Measurements from ENCODE around the gene FKBP1A. TPM values are rescaled to one million over a fixed set of nuclear protein-coding genes. Genes with fewer than 3 reads are reported as not detected.
A peak's percentile ranks its signal among the peaks of the same experiment; 100 is the strongest.

The FKBP1A gene
- total RNA-seq, 2 donors from 2014 or later: 103 to 161 TPM

GRCh38 chr20:1423625-1424106 lies 30.8 kb upstream of the FKBP1A start:
- Histone ChIP-seq H3K27ac (no peak overlapping the region), H3K4me1 (replicated peaks) (no peaks in the 10 kb centered on the region), H3K27me3 (replicated peaks; ENCODE audit: insufficient read depth) (no peaks in the 10 kb centered on the region), H3K36me3 (no peaks in the 10 kb centered on the region), H3K4me3 (no peak overlapping the region), H3K9me3 (no peaks in the 10 kb centered on the region)
- whole genome bisulfite sequencing: 33% methylated on average over 7 of the region's 7 CpGs
- DNase-seq (ENCODE audit: low spot score): peak; percentile 14
- intact Hi-C loops (cut with DNase I): no loop called here
- TF ChIP-seq POLR2A (IDR thresholded peaks at IDR 0.05) (no peak), CTCF (IDR thresholded peaks at IDR 0.05) (no peak), POLR2AphosphoS5 (IDR thresholded peaks at IDR 0.05) (peak; percentile 15)

- Histone ChIP-seq H3K9me3 (no peaks in the 10 kb centered on the region), H3K36me3 (no peaks in the 10 kb centered on the region), H3K27ac (no peak overlapping the region), H3K27me3 (replicated peaks; ENCODE audit: insufficient read depth) (no peaks in the 10 kb centered on the region), H3K4me3 (no peak overlapping the region), H3K4me1 (replicated peaks) (no peaks in the 10 kb centered on the region)
- TF ChIP-seq POLR2AphosphoS5 (IDR thresholded peaks at IDR 0.05) (no peak), POLR2A (IDR thresholded peaks at IDR 0.05) (no peak), CTCF (IDR thresholded peaks at IDR 0.05) (no peak)
- no peak for DNase-seq (ENCODE audit: low spot score)
- WGBS: 91% methylated on average over 6 of the region's 6 CpGs
- intact Hi-C loops (cut with DNase I): no loop called here
These were observed 30.4 kb upstream of the FKBP1A start for GRCh38 chr20:1423206-1423605.

- Histone ChIP-seq H3K36me3 (no peaks in the 10 kb centered on the region), H3K4me1 (replicated peaks) (no peaks in the 10 kb centered on the region), H3K9me3 (no peaks in the 10 kb centered on the region), H3K27me3 (replicated peaks; ENCODE audit: insufficient read depth) (no peaks in the 10 kb centered on the region), H3K27ac (no peak overlapping the region), H3K4me3 (no peak overlapping the region)
- 43% methylated on average over 3 of the region's 3 CpGs for WGBS
- intact Hi-C loops (cut with DNase I): no loop called here
- no peak for TF ChIP-seq CTCF (IDR thresholded peaks at IDR 0.05)
- no peak for TF ChIP-seq POLR2A (IDR thresholded peaks at IDR 0.05)
- no peak for TF ChIP-seq POLR2AphosphoS5 (IDR thresholded peaks at IDR 0.05)
- DNase-seq (ENCODE audit: low spot score): no peak
These were observed 29.9 kb upstream of the FKBP1A start for GRCh38 chr20:1422753-1423152.

GRCh38 chr20:1420066-1420465 lies 27.2 kb upstream of the FKBP1A start:
- Histone ChIP-seq H3K4me3 (no peak overlapping the region), H3K4me1 (replicated peaks) (no peaks in the 10 kb centered on the region), H3K9me3 (no peaks in the 10 kb centered on the region), H3K36me3 (no peaks in the 10 kb centered on the region), H3K27ac (no peak overlapping the region), H3K27me3 (replicated peaks; ENCODE audit: insufficient read depth) (no peaks in the 10 kb centered on the region)
- 89% methylated on average over 4 of the region's 4 CpGs for WGBS
- TF ChIP-seq POLR2AphosphoS5 (IDR thresholded peaks at IDR 0.05) (no peak), CTCF (IDR thresholded peaks at IDR 0.05) (no peak), POLR2A (IDR thresholded peaks at IDR 0.05) (no peak)
- DNase-seq (ENCODE audit: low spot score): no peak
- intact Hi-C loops (cut with DNase I): no loop called here

- DNase-seq (ENCODE audit: low spot score): no peak
- TF ChIP-seq POLR2AphosphoS5 (IDR thresholded peaks at IDR 0.05): no peak
- no peak for TF ChIP-seq POLR2A (IDR thresholded peaks at IDR 0.05)
- no peak for TF ChIP-seq CTCF (IDR thresholded peaks at IDR 0.05)
- WGBS: 51% methylated on average over 3 of the region's 3 CpGs
- no peaks in the 10 kb centered on the region for H3K36me3 ChIP-seq
- H3K27ac ChIP-seq: no peak overlapping the region
- H3K27me3 ChIP-seq (replicated peaks; ENCODE audit: insufficient read depth): no peaks in the 10 kb centered on the region
- H3K4me1 ChIP-seq (replicated peaks): no peaks in the 10 kb centered on the region
- no peaks in the 10 kb centered on the region for H3K9me3 ChIP-seq
- intact Hi-C loops (cut with DNase I): no loop called here
- no peak overlapping the region for H3K4me3 ChIP-seq
These were observed 25.5 kb upstream of the FKBP1A start for GRCh38 chr20:1418350-1418749.

Measured in prostate gland (tissue), 2 donors.